Astrocyte of the spinal cord (primary cell): ENCODE results near the gene RABGGTA.

ENCODE experiments used
- DNase-seq: peaks from one replicate; pipeline ENCODE4 v3.0.0; 2011; ENCODE audit warnings: low read depth, low spot score
- H3K4me3 ChIP-seq: 2 replicates; pipeline ENCODE4 v1.5.1; 2011; ENCODE audit warnings: low read depth, mild to moderate bottlenecking, low read length, moderate library complexity
- in situ Hi-C: cut with HindIII; loops from 2 replicates; pipeline ENCODE4 v1.10.0; 2017; ENCODE audit warnings: low sequenced_read_pairs
- TF ChIP-seq, protein P1 (sequence below): IDR thresholded peaks from 2 replicates; pipeline ENCODE4 v1.5.1; 2012; ENCODE audit warnings: low read depth, mild to moderate bottlenecking, low read length, inconsistent platforms

RABGGTA gene

DNA sequence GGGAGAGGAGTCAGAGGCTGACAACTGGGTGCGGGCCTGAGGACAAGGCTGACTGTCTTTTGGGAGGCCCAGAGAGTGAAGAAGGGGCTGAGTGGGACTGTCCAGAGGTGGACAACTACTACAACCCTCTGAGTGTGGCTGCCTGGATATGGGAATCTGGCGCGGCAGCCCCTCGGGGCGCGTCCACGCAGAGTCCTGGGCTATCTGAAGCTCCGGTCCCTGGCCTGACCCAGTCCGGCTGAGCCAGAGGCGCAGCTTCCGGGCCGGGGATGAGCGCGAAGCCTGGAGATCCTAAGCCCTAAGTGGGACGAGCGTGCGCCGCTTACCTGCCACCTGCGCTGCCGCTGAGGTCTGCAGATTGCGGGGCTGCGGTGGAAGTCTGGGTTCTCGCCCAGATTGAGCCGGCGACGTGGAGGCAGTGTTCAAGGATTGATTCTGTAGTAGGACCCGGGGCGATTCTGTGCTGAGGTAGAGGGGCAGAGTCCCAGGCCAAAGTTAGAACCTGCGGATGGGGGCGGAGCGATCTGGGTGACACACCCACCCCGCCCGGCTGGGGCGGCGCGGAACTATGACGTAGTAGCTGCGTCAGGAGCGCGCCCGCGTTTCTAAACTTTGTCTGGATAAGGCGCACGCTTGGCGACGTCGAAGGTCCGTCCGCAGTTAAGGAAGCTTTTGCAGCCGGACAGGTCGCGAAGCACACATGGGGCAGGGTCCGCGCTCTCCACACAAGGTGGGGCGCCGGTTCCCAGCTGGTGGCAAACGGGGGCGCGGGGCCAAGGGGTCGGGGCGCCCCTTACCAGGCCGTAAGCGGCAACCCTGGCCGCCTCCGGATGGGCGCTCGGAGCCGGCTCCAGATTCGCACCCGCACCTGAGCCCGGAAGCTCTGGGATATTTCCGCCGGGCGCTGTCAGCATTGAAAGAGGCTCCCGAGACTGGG lies 28.1 kb upstream of the RABGGTA start, which contains the start of the genes DHRS1 and NOP9:
TSS of gene DHRS1 (minus strand) at position 526 of the 937 bp plus-strand sequence. CDS start 674 bp downstream, outside the sequence.
TSS of gene NOP9 (plus strand) at position 596 of the 937 bp plus-strand sequence. CDS start at position 701, 105 bp downstream.
- H3K4me3 ChIP-seq, result peak within 1 kb of the TSS; percentile 92
- in situ Hi-C loops, result no loop called here
- TF ChIP-seq, protein P1, sequence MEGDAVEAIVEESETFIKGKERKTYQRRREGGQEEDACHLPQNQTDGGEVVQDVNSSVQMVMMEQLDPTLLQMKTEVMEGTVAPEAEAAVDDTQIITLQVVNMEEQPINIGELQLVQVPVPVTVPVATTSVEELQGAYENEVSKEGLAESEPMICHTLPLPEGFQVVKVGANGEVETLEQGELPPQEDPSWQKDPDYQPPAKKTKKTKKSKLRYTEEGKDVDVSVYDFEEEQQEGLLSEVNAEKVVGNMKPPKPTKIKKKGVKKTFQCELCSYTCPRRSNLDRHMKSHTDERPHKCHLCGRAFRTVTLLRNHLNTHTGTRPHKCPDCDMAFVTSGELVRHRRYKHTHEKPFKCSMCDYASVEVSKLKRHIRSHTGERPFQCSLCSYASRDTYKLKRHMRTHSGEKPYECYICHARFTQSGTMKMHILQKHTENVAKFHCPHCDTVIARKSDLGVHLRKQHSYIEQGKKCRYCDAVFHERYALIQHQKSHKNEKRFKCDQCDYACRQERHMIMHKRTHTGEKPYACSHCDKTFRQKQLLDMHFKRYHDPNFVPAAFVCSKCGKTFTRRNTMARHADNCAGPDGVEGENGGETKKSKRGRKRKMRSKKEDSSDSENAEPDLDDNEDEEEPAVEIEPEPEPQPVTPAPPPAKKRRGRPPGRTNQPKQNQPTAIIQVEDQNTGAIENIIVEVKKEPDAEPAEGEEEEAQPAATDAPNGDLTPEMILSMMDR, result no peak
- DNase-seq, result peak; percentile 89

DNA sequence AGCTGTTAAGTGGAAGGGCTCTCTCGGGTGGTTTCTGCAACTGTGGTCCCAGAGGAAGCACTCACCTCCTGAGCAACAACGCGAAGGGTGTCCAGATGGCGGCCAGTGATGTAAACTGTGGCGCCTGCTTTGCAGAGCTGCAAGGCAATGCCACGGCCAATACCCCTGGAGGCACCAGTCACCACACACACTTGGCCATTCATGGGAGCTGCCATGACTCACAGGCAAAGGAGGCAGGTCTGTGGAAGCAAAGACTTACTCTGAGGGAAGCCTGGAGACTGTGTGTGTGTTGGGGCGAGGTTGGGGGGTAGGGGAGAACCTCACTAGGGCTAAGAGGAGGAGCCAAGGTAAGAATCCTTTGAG lies 27.5 kb upstream of the RABGGTA start:
- TF ChIP-seq, protein P1, result no peak
- peak; percentile 54 for DNase-seq

DNA sequence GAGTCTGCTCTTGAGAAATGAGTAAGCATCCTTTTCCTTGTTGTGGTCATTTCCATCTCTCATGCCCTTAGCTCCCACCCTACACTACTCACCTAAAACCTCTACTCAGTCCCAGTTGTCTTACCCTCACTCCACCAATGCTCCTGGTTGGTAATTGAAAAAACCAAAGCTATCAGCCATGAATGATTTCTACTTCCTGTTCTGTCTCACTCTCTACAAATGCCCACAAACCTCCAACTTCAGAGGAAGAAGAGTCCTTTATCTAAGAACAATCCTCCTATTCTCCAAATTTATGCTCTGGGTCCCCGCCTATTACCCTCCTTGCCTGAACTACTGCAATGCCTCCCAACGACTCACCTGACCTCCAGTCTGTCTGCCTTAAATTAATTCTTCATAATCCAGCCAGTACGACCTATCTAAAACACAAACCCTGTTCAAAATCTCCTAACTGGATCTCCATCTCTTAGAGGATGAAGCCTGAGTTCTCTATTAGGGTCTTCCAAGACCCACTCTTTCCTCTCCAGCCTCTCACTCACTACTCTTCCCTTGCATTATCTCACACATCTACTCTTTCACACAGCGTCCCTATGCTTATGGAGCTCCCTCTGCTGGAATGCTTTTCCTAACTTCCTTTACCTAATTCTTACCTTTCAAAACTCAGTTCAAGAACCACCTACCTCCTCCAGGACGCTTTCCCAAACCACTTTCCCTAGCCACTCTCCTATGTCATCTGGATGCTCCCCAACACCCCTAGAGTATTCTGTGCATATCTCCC lies 26.0 kb upstream of the RABGGTA start:
- in situ Hi-C loops, result no loop called here
- TF ChIP-seq, protein P1, result peak; percentile 61
- no peak for DNase-seq
- H3K4me3 ChIP-seq, result no peak overlapping the region

More for the DNA sequence above, 27.5 kb upstream of the RABGGTA start:
- peak overlapping the region; percentile 92 for H3K4me3 ChIP-seq
- in situ Hi-C loops, result no loop called here

DNA sequence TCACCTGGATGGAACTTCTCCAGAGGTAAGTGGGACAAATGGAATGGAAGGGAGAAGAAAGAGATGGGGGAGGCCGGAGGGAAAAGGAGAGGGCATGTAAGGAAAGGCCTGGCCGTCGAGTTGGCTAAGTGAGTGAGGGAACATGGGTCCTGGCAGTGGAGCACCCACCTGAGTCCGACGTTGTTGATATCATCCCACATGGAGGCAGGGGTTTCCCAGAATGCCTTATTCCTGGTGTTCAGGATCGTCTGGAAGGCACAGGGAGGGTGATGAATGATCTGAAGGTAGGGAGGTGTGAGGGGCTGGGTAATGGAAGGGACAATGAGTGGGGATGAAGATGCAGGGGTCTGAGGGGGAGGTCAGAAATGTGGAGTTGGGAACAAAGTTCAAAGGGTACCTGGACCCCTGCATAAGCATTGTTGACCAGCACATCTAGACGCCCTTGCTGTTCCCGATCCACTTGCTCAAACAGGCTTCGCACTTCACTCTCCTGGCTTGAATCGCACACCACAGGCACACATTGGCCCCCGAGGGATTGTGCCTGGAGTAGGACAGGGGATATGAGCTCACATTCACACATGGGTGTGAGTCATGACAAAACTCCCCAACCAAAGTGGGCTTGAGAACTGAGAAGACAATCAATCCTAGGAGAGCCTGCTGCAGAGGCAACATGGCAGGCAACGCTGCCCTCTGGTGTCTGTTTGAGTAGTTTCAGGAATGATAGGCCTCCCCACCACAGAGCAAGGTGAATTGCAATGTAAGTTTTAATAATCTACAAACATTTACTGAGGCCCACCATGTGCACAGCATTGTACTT lies 25.2 kb upstream of the RABGGTA start:
- in situ Hi-C loops, result no loop called here
- TF ChIP-seq, protein P1, result peak; percentile 77

DNA sequence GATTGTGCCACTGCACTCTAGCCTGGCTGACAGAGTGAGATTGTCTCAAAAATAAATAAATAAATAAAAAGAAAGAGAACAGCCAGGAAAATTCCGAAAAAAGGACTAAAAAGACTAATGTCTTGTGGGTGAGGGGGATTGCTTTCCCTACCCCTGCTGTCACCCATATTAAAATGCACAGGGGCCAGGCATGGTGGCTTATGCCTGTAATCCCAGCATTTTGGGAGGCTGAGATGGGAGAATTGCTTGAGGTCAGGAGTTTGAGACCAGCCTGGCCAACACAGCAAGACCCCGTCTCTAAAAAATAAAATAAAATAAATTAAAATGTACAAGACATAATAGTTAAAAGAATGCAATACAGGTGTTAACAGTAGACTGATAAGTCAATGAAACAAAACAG lies 22.1 kb upstream of the RABGGTA start:
- in situ Hi-C loops, result no loop called here
- TF ChIP-seq, protein P1, result no peak
- DNase-seq, result no peak
- no peak overlapping the region for H3K4me3 ChIP-seq

More for the DNA sequence above, 25.2 kb upstream of the RABGGTA start:
- no peak overlapping the region for H3K4me3 ChIP-seq
- DNase-seq, result peak; percentile 91
